Measurements from ENCODE around the gene BSND. TPM values are rescaled to one million over a fixed set of nuclear protein-coding genes. Genes with fewer than 3 reads are reported as not detected.
"Not testable (repeated sequence)": the region's sequence is repeated elsewhere in the genome, so short reads cannot be mapped to it uniquely, and the experiment has no call there.

BSND gene
- total RNA-seq, 1 donor from 2014 or later: not detected

DNA sequence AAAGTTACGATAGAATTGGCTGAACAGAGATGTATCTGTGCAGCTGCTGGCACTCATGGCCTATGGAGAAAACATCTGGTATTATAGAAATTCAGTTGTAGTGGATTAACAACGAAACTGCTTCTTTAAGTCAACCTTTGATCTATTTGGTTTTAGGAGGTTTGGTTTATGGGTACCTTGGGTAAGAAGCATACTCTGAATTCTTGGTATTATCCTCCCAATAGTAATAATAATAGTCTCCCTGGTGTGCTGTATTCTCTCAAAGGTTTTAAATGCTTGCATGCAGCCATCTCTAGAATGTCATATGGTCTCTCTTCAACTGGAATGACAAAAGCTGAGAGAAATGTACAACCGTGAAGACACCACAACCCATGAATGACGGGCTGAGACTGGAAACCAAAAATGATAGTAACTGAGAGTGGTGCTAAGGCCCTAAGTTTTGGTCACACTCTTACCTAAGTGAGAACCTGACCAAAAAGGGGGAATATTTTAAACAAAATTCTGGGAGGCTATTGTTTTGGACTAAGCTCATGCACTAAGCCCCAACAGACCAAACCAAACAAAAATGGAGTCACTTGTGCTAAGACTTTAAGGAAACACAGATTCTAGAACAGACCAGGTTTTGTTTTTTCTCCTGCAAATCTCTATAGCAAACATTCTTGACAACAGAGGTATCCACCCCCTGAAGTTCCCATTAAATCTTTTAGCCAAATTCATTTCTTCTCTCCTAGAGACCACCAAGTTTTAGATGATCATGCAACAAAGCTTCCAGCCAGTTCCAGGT is 35.9 kb upstream of the BSND start:
- no peak for DNase-seq (ENCODE audit: extremely low spot score, unreplicated experiment)
- Mint-ChIP-seq H3K4me1 (ENCODE audit: unreplicated experiment) (peaks cover 7% of the 10 kb centered on the region), H3K9me3 (peaks cover 7% of the 10 kb centered on the region), H3K36me3 (no peaks in the 10 kb centered on the region), H3K27me3 (no peaks in the 10 kb centered on the region), H3K27ac (no peak overlapping the region), H3K4me3 (no peak overlapping the region)
- TF ChIP-seq, protein P1, sequence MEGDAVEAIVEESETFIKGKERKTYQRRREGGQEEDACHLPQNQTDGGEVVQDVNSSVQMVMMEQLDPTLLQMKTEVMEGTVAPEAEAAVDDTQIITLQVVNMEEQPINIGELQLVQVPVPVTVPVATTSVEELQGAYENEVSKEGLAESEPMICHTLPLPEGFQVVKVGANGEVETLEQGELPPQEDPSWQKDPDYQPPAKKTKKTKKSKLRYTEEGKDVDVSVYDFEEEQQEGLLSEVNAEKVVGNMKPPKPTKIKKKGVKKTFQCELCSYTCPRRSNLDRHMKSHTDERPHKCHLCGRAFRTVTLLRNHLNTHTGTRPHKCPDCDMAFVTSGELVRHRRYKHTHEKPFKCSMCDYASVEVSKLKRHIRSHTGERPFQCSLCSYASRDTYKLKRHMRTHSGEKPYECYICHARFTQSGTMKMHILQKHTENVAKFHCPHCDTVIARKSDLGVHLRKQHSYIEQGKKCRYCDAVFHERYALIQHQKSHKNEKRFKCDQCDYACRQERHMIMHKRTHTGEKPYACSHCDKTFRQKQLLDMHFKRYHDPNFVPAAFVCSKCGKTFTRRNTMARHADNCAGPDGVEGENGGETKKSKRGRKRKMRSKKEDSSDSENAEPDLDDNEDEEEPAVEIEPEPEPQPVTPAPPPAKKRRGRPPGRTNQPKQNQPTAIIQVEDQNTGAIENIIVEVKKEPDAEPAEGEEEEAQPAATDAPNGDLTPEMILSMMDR (conservative IDR thresholded peaks at IDR 0.05): no peak

DNA sequence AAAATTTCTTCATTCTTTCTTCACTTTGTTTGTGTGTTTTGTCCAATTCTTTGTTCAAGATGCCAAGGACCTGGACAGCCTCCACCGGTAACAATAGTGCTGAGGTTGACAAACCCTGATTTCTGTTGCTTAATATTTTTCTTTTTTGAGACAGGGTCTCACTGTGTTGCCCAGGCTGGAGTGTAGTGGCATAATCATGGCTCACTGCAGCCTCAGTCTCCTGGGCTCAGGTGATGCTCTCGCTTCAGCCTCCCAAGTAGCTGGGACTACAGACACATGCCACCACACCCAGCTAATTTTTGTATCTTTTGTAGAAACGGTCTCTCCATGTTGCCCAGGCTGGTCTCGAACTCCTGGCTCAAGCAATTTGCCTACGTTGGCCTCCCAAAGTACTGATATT is 34.9 kb upstream of the BSND start:
- not testable (repeated sequence) for H3K4me3 Mint-ChIP-seq; H3K27me3 Mint-ChIP-seq; H3K27ac Mint-ChIP-seq; H3K9me3 Mint-ChIP-seq; DNase-seq (ENCODE audit: extremely low spot score, unreplicated experiment); H3K36me3 Mint-ChIP-seq; H3K4me1 Mint-ChIP-seq (ENCODE audit: unreplicated experiment)

DNA sequence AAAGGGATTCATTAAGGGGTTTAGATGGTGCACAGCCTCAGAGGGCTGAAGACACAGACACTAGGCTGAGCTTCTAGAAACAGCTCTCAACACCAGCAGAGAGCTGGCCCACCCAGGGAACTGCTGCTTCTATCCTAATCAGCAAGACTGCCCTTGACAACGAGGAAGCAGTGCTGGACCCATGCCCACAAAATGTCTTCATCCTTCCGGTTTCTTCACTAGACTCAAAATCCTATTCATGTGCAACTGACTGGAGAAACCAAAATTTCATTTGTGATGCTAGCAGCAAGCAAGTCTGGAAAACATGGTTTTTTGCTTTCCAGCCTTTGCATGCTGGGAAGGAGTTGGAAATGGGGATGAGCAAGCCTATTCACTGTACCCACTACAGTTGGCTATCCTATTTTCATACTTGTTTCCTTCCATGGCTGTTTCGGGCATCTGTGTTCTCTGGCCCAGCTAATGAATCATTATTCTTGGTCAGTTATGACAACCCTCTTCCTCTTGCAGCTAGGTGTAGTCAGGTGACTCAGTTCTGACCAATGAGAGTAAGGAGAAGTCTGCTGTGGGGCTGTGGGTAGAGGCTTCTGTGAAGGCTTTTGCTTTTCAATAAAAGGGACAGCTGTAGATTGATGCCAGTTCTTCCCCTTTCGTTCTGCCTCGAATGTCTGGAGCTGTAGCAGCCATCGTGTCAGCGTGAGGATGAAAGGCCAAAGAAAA is 33.0 kb upstream of the BSND start:
- no peaks in the 10 kb centered on the region for H3K27me3 Mint-ChIP-seq
- no peaks in the 10 kb centered on the region for H3K9me3 Mint-ChIP-seq
- TF ChIP-seq, protein P1 (conservative IDR thresholded peaks at IDR 0.05): no peak
- H3K4me3 Mint-ChIP-seq: no peak overlapping the region
- peaks cover 7% of the 10 kb centered on the region for H3K4me1 Mint-ChIP-seq (ENCODE audit: unreplicated experiment)
- no peak overlapping the region for H3K27ac Mint-ChIP-seq
- H3K36me3 Mint-ChIP-seq: no peaks in the 10 kb centered on the region
- DNase-seq (ENCODE audit: extremely low spot score, unreplicated experiment): no peak

DNA sequence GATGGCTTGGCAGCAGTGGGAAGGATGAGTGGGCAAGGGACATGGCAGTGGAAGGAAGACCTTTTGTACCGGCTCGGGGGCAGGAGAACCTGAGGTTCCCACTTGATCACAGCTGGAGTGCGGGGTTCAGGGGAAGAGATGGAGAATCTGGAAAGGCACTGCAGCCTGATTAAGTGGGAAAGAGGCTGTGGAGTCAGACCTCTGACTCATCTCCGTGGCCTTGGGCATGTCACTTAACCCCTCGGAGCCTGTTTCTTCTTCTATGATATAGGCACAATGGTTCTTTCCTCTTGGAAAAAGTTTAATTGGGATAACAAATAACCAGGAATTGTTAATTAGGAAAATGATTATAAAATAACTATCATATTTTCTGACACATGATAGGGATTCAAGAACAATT is 31.4 kb upstream of the BSND start:
- TF ChIP-seq, protein P1 (conservative IDR thresholded peaks at IDR 0.05): no peak
- Mint-ChIP-seq H3K4me3 (no peak overlapping the region), H3K36me3 (no peaks in the 10 kb centered on the region), H3K4me1 (ENCODE audit: unreplicated experiment) (peaks cover 7% of the 10 kb centered on the region), H3K27ac (no peak overlapping the region), H3K27me3 (no peaks in the 10 kb centered on the region), H3K9me3 (no peaks in the 10 kb centered on the region)
- DNase-seq (ENCODE audit: extremely low spot score, unreplicated experiment): no peak

DNA sequence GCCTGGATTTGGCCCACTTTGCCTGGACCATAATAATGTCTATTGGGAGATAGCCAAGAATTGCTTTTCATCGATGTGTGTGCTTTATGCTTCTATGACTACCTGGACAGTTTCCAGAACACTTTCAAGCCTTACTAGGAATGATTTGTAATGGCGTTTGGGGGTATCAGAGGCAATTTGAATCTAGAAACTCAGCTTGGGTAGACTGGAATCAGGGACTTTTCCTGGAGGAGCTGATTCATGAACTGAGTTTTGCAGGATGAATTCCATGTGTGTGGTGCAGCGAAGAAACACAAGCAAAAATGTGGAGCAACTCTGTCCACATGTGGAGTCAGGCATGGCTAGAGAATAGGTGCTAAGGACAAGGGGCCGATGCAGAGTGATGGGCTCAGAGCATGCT is 30.2 kb upstream of the BSND start:
- no peaks in the 10 kb centered on the region for H3K9me3 Mint-ChIP-seq
- H3K27me3 Mint-ChIP-seq: no peaks in the 10 kb centered on the region
- H3K4me3 Mint-ChIP-seq: no peak overlapping the region
- TF ChIP-seq, protein P1 (conservative IDR thresholded peaks at IDR 0.05): no peak
- H3K4me1 Mint-ChIP-seq (ENCODE audit: unreplicated experiment): peaks cover 13% of the 10 kb centered on the region
- no peak for DNase-seq (ENCODE audit: extremely low spot score, unreplicated experiment)
- H3K36me3 Mint-ChIP-seq: no peaks in the 10 kb centered on the region
- H3K27ac Mint-ChIP-seq: no peak overlapping the region

DNA sequence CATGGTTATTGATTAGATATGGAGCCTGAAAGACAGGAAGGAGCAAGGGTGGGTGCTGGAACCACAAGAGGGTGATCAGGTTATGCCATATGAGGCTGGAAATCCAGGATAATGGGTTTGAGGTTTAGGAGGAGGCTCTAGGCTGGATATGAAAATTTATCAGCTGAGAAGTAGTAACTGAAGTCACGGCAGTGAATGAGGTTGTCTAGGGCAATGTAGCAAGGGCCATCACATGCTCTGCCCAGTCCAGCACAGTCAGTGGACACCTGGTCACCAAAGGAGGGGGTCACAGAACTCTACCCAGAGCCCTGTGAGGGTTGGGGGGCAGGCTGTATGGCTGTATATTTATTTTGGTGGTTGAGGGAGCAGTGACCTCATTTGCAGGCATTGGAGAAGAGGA is 28.9 kb upstream of the BSND start:
- H3K27ac Mint-ChIP-seq: no peak overlapping the region
- DNase-seq (ENCODE audit: extremely low spot score, unreplicated experiment): no peak

More for the DNA sequence above, 28.9 kb upstream of the BSND start:
- Mint-ChIP-seq H3K4me1 (ENCODE audit: unreplicated experiment) (peaks cover 11% of the 10 kb centered on the region), H3K4me3 (no peak overlapping the region), H3K27me3 (no peaks in the 10 kb centered on the region), H3K36me3 (no peaks in the 10 kb centered on the region), H3K9me3 (no peaks in the 10 kb centered on the region)
- TF ChIP-seq, protein P1 (conservative IDR thresholded peaks at IDR 0.05): no peak
